Body of pancreas (tissue), 4 donors: ENCODE measurements around the gene AHSA1.

Experiments used
- POLR2A ChIP-seq, 3 donors: fragments of 450-650 bp; IDR thresholded peaks; one replicate each; pipeline ENCODE4 v1.6.1; 2016; ENCODE audit warnings: antibody characterized with exemption in 3 of 3, mild to moderate bottlenecking in 2 of 3
- TF ChIP-seq, protein P1 (sequence below), 7 experiments: fragments of 450-650 bp in 4 of 7; fragments of 200-600 bp in 3 of 7; sonication (generic) in 3 of 7; IDR thresholded peaks; one replicate each; pipeline ENCODE4 v1.5.1; 2016 to 2019; ENCODE audit warnings: antibody characterized with exemption in 7 of 7

DNA sequence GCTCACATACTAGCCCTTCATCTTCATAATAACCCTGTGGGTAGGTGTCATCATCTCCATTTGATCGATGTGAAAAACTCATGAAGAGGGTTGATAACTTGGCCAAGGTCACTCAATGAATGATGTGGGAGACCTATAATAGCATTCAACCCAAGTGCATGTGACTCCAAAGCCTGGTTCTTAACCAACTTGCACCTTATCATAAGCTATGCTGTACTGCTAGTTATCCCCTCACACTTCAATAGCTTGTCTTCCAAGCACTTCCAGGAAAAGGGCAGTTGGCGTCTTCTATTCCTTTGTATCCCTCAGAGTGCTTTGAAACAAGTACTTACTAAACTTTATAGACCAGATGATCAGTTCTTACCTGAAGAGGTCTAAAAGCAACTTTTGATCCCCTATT is 15.7 kb upstream of the AHSA1 start:
- TF ChIP-seq, protein P1, sequence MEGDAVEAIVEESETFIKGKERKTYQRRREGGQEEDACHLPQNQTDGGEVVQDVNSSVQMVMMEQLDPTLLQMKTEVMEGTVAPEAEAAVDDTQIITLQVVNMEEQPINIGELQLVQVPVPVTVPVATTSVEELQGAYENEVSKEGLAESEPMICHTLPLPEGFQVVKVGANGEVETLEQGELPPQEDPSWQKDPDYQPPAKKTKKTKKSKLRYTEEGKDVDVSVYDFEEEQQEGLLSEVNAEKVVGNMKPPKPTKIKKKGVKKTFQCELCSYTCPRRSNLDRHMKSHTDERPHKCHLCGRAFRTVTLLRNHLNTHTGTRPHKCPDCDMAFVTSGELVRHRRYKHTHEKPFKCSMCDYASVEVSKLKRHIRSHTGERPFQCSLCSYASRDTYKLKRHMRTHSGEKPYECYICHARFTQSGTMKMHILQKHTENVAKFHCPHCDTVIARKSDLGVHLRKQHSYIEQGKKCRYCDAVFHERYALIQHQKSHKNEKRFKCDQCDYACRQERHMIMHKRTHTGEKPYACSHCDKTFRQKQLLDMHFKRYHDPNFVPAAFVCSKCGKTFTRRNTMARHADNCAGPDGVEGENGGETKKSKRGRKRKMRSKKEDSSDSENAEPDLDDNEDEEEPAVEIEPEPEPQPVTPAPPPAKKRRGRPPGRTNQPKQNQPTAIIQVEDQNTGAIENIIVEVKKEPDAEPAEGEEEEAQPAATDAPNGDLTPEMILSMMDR (IDR thresholded peaks at IDR 0.05) = no peak
- TF ChIP-seq POLR2A (IDR thresholded peaks at IDR 0.05) = no peak
